H9 (cell line): ENCODE results near the gene CADPS. TPM values are rescaled to one million over a fixed set of nuclear protein-coding genes. Genes with fewer than 3 reads are reported as not detected.

Experiments
- DNase-seq: peaks from one replicate; pipeline ENCODE4 v3.0.0-alpha.2; 2017
- H2AFZ ChIP-seq: one replicate; pipeline ENCODE4 v1.6.1; 2013; ENCODE audit warnings: mild to moderate bottlenecking, low read length, control low read depth, moderate library complexity
- H2AK5ac ChIP-seq: 2 replicates; pipeline ENCODE4 v1.6.1; 2013; ENCODE audit warnings: low read length, control low read depth, mixed read lengths; ENCODE audit not compliant: insufficient read length
- H2BK120ac ChIP-seq: one replicate; pipeline ENCODE4 v1.6.1; 2013; ENCODE audit warnings: low read depth, mild to moderate bottlenecking, low read length, control low read depth, inconsistent platforms; ENCODE audit not compliant: poor library complexity, severe bottlenecking
- H2BK12ac ChIP-seq: 2 replicates; pipeline ENCODE4 v1.6.1; 2013; ENCODE audit warnings: low read length, control low read depth, mixed read lengths, low read depth; ENCODE audit not compliant: insufficient read length
- H2BK15ac ChIP-seq: 2 replicates; pipeline ENCODE4 v1.6.1; 2013; ENCODE audit warnings: low read depth, low read length, control low read depth
- H2BK20ac ChIP-seq: one replicate; pipeline ENCODE4 v1.6.1; 2013; ENCODE audit warnings: low read depth, mild to moderate bottlenecking, low read length, control low read depth, inconsistent platforms; ENCODE audit not compliant: poor library complexity, severe bottlenecking
- H2BK5ac ChIP-seq: 2 replicates; pipeline ENCODE4 v1.6.1; 2013; ENCODE audit warnings: low read length, control low read depth, mixed read lengths; ENCODE audit not compliant: insufficient read length
- H3K14ac ChIP-seq: 2 replicates; pipeline ENCODE4 v1.6.1; 2013; ENCODE audit warnings: low read length, control low read depth; ENCODE audit not compliant: insufficient read depth
- H3K18ac ChIP-seq: 2 replicates; pipeline ENCODE4 v1.6.1; 2013; ENCODE audit warnings: low read depth, mild to moderate bottlenecking, mixed read lengths, low read length, control low read depth; ENCODE audit not compliant: insufficient read length
- H3K23ac ChIP-seq: 2 replicates; pipeline ENCODE4 v1.6.1; 2013; ENCODE audit warnings: low read length, control low read depth, mixed read lengths, low read depth; ENCODE audit not compliant: insufficient read length
- H3K23me2 ChIP-seq: 2 replicates; pipeline ENCODE4 v1.6.1; 2013; ENCODE audit warnings: low read depth, mild to moderate bottlenecking, mixed read lengths, low read length, control low read depth; ENCODE audit not compliant: insufficient read length, poor library complexity, severe bottlenecking
- H3K27ac ChIP-seq: 2 replicates; pipeline ENCODE4 v1.5.1; 2013; ENCODE audit warnings: low read length, control low read depth, mixed read lengths, low read depth; ENCODE audit not compliant: insufficient read length
- H3K27me3 ChIP-seq: 2 replicates; pipeline ENCODE4 v1.6.1; 2013; ENCODE audit warnings: low read length, control low read depth, inconsistent platforms; ENCODE audit not compliant: insufficient read depth
- H3K4ac ChIP-seq: 2 replicates; pipeline ENCODE4 v1.6.1; 2013; ENCODE audit warnings: low read depth, mild to moderate bottlenecking, control low read depth, inconsistent platforms, low read length, moderate library complexity
- H3K4me1 ChIP-seq: 2 replicates; pipeline ENCODE4 v1.6.1; 2013; ENCODE audit warnings: low read length, control low read depth, inconsistent platforms; ENCODE audit not compliant: insufficient read depth
- H3K4me2 ChIP-seq: 2 replicates; pipeline ENCODE4 v1.6.1; 2013; ENCODE audit warnings: low read length, control low read depth, mixed read lengths; ENCODE audit not compliant: insufficient read length, insufficient read depth
- H3K56ac ChIP-seq: 2 replicates; pipeline ENCODE4 v1.6.1; 2013; ENCODE audit warnings: low read depth, mild to moderate bottlenecking, mixed read lengths, low read length, control low read depth; ENCODE audit not compliant: insufficient read length
- H3K79me1 ChIP-seq: 2 replicates; pipeline ENCODE4 v1.6.1; 2013; ENCODE audit warnings: low read depth, mild to moderate bottlenecking, moderate library complexity, low read length, control low read depth, inconsistent platforms; ENCODE audit not compliant: insufficient read depth, poor library complexity, severe bottlenecking
- H3K79me2 ChIP-seq: 2 replicates; pipeline ENCODE4 v1.6.1; 2013; ENCODE audit warnings: low read length, control low read depth, inconsistent platforms; ENCODE audit not compliant: insufficient read depth
- H3K9ac ChIP-seq: 2 replicates; pipeline ENCODE4 v1.6.1; 2013; ENCODE audit warnings: low read length, control low read depth, mixed read lengths; ENCODE audit not compliant: insufficient read length; ENCODE audit errors: extremely low read depth
- H3K9me3 ChIP-seq: one replicate; pipeline ENCODE4 v1.6.1; 2013; ENCODE audit warnings: low read depth, low read length, inconsistent platforms; ENCODE audit not compliant: control insufficient read depth
- H3T11ph ChIP-seq: one replicate; pipeline ENCODE4 v1.6.1; 2013; ENCODE audit warnings: mild to moderate bottlenecking, low read length, control low read depth, inconsistent platforms
- H4K20me1 ChIP-seq: one replicate; pipeline ENCODE4 v1.6.1; 2013; ENCODE audit not compliant: control insufficient read depth, insufficient read length, insufficient read depth
- H4K5ac ChIP-seq: 2 replicates; pipeline ENCODE4 v1.6.1; 2013; ENCODE audit warnings: low read depth, mild to moderate bottlenecking, mixed read lengths, low read length, control low read depth; ENCODE audit not compliant: insufficient read length
- H4K8ac ChIP-seq: replicated peaks from 2 replicates; pipeline ENCODE4 v1.6.1; 2013; ENCODE audit warnings: low read length, control low read depth, mixed read lengths, low read depth; ENCODE audit not compliant: insufficient read length
- H4K91ac ChIP-seq: 2 replicates; pipeline ENCODE4 v1.6.1; 2013; ENCODE audit warnings: low read depth, mild to moderate bottlenecking, moderate library complexity, mixed read lengths, low read length, control low read depth; ENCODE audit not compliant: insufficient read length
- H3K27ac Mint-ChIP-seq, 3 experiments: 2 replicates in 2 of 3; 3 replicates in 1 of 3; pipeline ENCODE4 v1.8.0; 2020 to 2021; ENCODE audit warnings: mixed read lengths in 3 of 3, mild to moderate bottlenecking in 1 of 3, moderate library complexity in 1 of 3
- H3K27me3 Mint-ChIP-seq: 2 replicates; pipeline ENCODE4 v1.8.0; 2021; ENCODE audit warnings: low read depth, mild to moderate bottlenecking, moderate library complexity, mixed read lengths
- H3K36me3 Mint-ChIP-seq, 3 experiments: 2 replicates in 2 of 3; 3 replicates in 1 of 3; pipeline ENCODE4 v1.8.0; 2020 to 2021; ENCODE audit warnings: low read depth in 3 of 3, mixed read lengths in 3 of 3; ENCODE audit not compliant: insufficient read depth in 1 of 3
- H3K4me1 Mint-ChIP-seq, 2 experiments: 2 replicates each; pipeline ENCODE4 v1.8.0; 2020; ENCODE audit warnings: mixed read lengths in 2 of 2
- H3K4me3 Mint-ChIP-seq, 2 experiments: 2 replicates in 1 of 2; 3 replicates in 1 of 2; pipeline ENCODE4 v1.8.0; 2020 to 2021; ENCODE audit warnings: mild to moderate bottlenecking in 2 of 2, mixed read lengths in 2 of 2, moderate library complexity in 1 of 2
- H3K9me3 Mint-ChIP-seq, 2 experiments: 2 replicates in 1 of 2; 3 replicates in 1 of 2; pipeline ENCODE4 v1.8.0; 2020; ENCODE audit warnings: mild to moderate bottlenecking in 2 of 2, mixed read lengths in 2 of 2, moderate library complexity in 1 of 2
- WGBS: extraction: QIAGEN DNeasy Blood & Tissue Kit; methylation state at CpG from one replicate; pipeline ENCODE4 v1.1.7; 2013; ENCODE audit warnings: missing lambda C conversion rate, low lambda C conversion rate, mixed read lengths; ENCODE audit not compliant: insufficient read length; ENCODE audit errors: extremely low coverage; 5-methylcytosine and 5-hydroxymethylcytosine counted together
- total RNA-seq: library from RNA; stranded (reverse); gene quantifications from 2 replicates; pipeline ENCODE4 v1.2.1, GENCODE V29; 2021
- TF ChIP-seq, protein P1 (sequence below): fragments of 200-600 bp; sonication (generic); conservative IDR thresholded peaks from 3 replicates; pipeline ENCODE4 v1.8.0; 2021; ENCODE audit warnings: antibody characterized with exemption, mild to moderate bottlenecking

CADPS gene
- total RNA-seq, 1 experiment from 2014 or later, result 6.6 TPM

DNA sequence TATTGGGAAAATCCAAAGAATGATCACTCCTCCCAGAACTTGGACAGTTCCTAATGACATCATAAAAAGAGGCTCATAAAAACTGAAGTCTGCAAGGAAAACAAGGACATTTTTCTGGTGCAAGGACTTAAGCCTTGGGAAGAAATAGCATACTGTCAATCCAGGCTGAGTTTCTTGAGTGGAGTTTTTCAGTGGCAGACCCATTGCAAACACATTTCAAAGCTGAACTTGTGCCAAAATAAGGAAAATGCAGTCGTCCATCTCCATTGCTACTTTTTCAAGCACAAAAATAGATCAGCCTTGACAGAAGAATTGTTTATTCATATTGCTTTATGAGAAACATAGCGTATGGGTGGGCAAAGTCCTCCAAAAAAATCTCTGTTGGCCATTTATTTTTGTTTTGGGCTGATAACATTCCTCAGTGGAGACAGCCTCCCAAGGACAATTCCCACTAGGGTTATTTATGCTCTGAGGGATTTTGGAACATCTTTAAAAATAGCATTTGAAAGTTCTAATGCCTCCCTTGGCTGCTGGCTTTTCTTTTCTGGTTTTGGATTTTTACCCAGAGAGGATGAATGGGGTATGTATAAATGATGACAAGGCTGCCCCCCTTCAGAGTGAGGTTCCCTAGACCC is 220.0 kb downstream of the CADPS start:
- TF ChIP-seq, protein P1, sequence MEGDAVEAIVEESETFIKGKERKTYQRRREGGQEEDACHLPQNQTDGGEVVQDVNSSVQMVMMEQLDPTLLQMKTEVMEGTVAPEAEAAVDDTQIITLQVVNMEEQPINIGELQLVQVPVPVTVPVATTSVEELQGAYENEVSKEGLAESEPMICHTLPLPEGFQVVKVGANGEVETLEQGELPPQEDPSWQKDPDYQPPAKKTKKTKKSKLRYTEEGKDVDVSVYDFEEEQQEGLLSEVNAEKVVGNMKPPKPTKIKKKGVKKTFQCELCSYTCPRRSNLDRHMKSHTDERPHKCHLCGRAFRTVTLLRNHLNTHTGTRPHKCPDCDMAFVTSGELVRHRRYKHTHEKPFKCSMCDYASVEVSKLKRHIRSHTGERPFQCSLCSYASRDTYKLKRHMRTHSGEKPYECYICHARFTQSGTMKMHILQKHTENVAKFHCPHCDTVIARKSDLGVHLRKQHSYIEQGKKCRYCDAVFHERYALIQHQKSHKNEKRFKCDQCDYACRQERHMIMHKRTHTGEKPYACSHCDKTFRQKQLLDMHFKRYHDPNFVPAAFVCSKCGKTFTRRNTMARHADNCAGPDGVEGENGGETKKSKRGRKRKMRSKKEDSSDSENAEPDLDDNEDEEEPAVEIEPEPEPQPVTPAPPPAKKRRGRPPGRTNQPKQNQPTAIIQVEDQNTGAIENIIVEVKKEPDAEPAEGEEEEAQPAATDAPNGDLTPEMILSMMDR, result no peak
- no peak overlapping the region for H3K18ac ChIP-seq
- H3K4me1 Mint-ChIP-seq, result peaks cover 2 to 4% of the 10 kb centered on the region in 2 experiments; a peak in 3 of 4 replicates
- no peak overlapping the region for H3K27ac ChIP-seq
- no peaks in the 10 kb centered on the region for H3K27me3 ChIP-seq
- H3K27ac Mint-ChIP-seq, result no peak overlapping the region; a peak in 1 of 7 replicates
- H2AFZ ChIP-seq, result no peak overlapping the region
- H3K36me3 Mint-ChIP-seq, result no peaks in the 10 kb centered on the region
- H2BK20ac ChIP-seq, result no peak overlapping the region
- no peak overlapping the region for H2BK120ac ChIP-seq
- H3K23ac ChIP-seq, result no peak overlapping the region
- no peaks in the 10 kb centered on the region for H3K27me3 Mint-ChIP-seq
- no peak overlapping the region for H2BK5ac ChIP-seq
- no peak overlapping the region for H4K91ac ChIP-seq
- no peaks in the 10 kb centered on the region for H4K20me1 ChIP-seq
- no peaks in the 10 kb centered on the region for H3K9me3 ChIP-seq
- H3K79me1 ChIP-seq, result no peaks in the 10 kb centered on the region
- H3K9ac ChIP-seq, result no peak overlapping the region
- no peak overlapping the region for H3K56ac ChIP-seq
- H3K4me1 ChIP-seq, result no peaks in the 10 kb centered on the region
- H2BK12ac ChIP-seq, result no peak overlapping the region
- H4K8ac ChIP-seq, result no peak overlapping the region
- DNase-seq, result no peak
- no peak overlapping the region for H2BK15ac ChIP-seq
- WGBS, result no CpG with 5 or more reads among the region's 2 CpGs
- H3K23me2 ChIP-seq, result no peaks in the 10 kb centered on the region
- H3T11ph ChIP-seq, result no peak overlapping the region
- H3K4me3 Mint-ChIP-seq, result no peak overlapping the region
- H3K9me3 Mint-ChIP-seq, result no peaks in the 10 kb centered on the region
- no peak overlapping the region for H2AK5ac ChIP-seq
- H4K5ac ChIP-seq, result no peak overlapping the region
- H3K14ac ChIP-seq, result no peak overlapping the region
- no peaks in the 10 kb centered on the region for H3K79me2 ChIP-seq
- H3K4ac ChIP-seq, result no peak overlapping the region
- H3K4me2 ChIP-seq, result no peak overlapping the region
